ENCODE results near the gene PCNX3.

- TF ChIP-seq CTCF (IDR thresholded peaks at IDR 0.05) (no peak), POLR2A (IDR thresholded peaks at IDR 0.05) (no peak)
Measured at GRCh38 chr11:65578667-65579066, 36.9 kb upstream of the PCNX3 start.
